GM21786 (cell line): ENCODE measurements around the gene IGF1R.

Experiments used
- ATAC-seq: cut with Tn5 transposase; IDR thresholded peaks from one replicate; pipeline ENCODE4 v1.9.1; 2021; ENCODE audit not compliant: unreplicated experiment

Gene IGF1R

DNA sequence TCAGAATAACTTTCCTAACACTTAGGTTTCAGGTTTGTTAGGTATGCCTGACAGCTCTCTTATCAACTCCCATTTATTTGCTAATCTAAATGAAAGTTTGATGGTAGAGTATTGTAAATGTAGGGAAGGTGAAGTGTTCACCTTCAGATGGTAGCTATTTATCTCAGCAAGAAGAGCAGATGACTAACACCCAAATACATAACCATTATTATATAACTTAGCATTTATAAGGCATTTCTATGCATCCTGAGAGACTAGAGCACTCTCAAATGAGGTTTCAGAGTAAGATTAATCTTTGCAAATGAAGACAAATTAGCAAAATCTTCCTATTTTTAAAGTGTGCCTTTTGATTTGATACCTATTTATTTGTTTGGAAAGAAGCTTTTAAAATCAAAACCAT is 143.8 kb downstream of the IGF1R start:
- ATAC-seq, result no peak

DNA sequence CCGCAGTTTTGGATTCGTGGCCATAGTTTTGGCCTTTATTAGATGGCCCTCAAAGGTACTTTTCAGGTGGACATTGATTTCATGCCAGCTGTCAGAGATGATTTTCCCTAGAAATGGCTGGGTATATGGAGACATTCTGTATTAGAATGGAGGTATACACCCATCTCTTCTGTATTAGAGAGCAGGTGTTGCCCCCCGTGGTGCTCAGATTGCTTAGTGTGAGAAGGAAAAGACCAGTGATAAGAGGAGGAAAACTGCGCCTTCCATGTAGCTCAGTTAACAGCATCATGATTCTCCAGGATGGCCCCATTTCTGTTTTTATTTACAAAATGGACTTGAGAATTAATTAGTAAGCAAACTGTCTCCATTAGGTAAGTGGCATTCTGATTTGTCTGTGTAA is 145.9 kb downstream of the IGF1R start:
- no peak for ATAC-seq

DNA sequence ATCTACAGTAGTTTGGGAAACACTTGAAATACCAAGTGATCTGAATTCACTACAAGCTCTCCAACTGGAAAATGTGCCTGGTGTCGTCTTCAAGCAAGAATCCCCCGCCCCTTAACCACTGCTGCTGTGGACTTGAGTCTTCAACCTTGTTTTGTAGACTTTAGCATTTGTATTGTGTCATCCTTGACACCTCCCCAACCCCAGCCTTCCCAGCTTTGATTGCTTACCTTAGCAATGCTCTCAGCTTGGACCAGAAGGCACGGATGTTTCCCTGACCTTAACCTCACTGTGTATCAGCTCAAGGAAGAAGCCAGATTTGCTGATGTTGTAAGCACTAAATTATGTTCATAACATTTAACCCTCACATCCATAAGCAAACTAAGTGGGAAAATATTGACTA is 146.4 kb downstream of the IGF1R start:
- no peak for ATAC-seq

DNA sequence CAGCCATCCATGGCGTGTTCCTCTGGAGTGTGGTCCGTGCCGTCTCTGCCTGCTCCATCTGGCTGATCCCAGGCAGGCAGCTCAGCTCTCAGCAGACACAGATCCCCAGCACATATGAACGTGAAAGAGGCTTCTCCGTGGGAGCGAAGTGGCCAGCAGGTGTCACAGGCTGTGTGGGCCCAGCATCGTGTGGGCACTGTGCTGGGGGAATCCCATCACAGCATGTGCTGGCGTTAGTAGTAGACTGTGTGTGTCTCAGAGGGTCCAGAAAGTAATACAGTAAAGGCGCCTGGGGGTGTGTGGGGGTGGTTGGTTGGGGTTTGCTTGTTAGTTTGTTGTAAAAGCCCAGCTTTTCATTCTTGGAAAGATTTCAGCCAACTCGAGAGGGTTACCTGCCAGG is 147.6 kb downstream of the IGF1R start:
- ATAC-seq, result no peak

DNA sequence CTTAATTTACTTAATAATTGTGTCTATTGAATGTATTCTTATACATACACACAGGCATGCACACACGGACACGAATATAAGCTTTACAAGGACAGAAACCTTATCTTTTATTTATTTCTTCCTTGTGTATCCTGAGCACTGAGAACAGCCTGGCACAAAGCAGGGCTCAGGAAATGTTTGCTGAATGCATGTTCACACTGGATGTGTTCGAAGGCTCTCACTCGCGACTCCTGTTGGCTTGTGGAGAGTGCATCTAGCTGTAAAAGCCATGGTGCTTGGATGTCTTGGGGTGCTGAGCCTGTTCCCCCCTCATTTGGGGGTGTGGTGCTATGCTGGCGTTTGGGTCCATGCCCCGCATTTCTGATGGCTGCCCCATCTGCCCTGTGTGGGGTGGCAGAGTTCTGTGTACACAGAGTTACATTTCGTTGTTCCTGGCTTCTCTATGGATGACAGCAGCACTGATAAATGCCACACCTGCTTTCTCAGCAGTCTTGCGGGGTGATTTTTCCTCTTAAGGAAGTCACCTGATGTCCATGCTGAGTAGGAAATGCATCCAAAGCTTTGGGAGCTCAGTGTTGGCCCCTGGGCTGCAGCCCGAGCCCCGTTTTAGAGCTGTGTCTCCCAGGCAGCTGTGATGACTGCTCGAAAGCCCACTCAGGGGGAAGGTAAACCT is 148.5 kb downstream of the IGF1R start:
- no peak for ATAC-seq

DNA sequence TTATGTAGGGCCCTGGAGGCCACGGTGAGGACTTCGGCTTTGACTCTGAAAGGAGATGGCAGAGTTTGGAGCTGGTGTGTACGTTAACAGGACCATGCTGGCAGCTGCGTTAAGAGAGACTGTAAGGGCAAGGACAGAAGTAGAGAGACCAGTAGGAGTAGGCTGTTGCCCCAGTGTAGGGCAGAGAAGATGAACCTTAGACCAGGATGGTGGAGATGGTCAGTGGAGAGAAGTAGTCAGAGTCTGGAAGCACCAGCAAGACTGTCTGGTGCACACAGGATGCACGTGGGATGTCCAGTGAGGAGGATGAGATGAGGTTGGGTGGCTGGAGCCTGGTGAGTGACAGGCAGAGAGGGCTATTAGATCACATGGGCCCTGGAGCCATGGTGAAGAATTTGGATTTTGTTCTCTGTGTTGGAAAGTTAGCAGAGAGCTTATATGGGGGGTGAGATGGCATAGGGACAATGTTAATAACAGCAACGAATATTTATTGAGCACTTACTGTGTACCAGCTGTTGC is 150.1 kb downstream of the IGF1R start:
- no peak for ATAC-seq

DNA sequence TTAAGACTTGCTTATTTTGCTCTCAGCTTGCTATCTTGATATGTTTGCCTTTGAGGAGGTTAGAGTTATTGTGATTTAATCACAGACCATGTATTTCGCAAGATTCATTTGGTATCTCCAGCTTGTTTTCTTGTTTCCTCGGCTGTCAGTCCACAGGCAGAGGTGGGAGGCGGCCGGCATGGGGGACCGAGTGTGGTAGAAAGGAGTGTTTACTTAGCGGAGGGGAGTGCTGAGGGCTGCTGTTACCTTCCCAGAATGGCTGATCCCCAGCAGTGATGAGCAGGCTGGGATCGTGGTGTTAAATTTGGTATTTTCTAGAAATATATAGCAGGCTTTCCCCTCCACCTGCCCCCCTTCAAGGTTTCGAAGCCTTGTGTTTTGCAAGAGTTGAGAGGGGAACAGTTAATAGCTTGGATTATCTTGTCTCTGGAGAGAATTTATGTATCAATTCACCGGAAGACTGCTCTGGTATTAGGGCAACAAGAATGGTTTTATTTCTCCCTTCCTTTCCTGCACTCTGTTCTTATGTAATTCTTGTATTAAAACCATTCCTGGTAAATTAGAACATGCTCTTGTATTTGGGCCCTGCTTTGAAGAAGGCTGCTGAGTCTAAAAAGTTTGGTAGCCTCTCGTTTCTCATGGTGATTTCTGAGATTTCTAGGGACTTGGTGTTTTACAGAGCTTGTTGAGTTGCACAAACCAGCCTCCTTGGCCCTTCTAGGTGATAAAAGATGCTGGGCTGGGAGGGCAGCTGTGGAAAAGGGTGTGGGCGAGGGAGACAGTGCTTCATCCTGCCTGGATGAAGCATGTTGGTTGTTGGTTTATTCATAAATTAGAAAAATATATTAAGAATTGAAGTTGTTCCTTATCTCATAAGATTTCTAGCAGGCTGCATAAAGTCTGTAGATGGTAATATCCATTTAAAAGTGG is 151.4 kb downstream of the IGF1R start:
- ATAC-seq, result no peak

DNA sequence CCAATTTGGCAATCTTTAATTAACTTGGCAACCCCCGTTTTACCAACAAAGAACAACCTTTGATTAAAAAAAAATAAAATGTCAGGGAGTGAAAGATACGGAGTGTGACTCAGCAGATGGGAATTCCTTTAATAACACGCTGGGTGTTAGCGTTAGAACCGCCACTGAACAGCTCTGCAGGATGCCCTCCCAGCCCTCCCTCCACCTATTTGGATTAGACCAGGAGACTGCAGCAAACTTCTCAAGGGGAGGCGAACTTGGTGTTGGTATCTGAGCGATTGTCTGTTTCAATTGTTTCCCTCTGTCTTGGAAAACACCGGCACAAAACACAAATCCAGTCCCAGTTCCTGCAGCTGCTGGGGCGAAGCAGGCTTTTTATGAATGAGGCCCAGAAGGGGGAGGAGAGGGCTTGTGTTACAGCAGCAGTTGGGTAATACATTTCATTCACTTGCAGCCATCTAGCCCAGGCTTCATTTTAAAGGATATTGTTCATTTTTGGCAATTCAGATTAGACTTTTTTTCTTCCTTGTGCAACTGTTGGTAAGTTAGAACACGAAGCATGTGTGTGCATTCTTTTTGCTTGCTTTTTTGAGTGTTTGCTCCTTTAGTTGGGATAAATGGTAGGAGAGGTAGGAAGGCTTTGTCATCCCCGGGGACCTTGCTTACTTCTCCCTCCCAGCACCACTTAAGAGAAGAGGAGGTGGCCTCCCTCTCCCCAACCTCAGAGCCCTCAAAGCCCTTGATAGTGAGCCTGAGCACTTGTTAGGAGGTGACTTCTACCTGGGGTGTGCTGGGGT is 152.3 kb downstream of the IGF1R start:
- ATAC-seq, result no peak

DNA sequence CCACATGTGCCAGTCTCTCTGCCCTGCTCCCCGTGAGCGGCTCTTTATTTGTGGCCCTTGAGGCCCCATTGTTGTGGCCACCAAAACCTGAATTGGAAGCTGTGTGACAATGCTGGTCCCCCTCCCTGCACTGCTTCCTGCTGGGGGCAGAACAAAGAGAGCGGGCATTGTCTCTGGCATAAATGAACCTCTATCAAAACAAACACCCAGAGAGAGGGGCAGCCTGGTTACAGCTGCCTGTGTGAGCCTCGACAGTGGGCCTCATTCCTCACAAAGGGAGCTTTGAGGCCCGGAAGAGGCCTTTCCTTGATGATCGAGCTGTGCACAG is 152.9 kb downstream of the IGF1R start:
- ATAC-seq, result no peak

DNA sequence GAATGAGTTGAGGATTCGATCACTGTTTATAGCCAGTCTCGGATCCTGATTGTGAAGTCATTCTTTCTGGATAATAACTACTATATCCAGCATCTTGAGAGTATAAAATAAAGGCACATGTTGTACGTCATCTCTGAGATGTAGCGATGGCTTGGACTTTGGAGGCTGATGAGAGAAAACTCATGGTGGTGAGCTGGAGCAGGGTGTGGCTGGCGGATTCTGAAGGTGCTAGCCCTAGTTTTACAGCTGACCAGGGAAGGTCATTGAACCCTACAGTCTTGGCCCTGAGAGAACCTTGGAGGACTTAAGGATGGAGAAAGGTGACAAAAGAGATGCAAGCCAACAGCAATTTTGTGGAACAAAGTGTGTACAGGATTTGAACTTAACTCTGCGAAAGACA is 153.8 kb downstream of the IGF1R start:
- ATAC-seq, result no peak

DNA sequence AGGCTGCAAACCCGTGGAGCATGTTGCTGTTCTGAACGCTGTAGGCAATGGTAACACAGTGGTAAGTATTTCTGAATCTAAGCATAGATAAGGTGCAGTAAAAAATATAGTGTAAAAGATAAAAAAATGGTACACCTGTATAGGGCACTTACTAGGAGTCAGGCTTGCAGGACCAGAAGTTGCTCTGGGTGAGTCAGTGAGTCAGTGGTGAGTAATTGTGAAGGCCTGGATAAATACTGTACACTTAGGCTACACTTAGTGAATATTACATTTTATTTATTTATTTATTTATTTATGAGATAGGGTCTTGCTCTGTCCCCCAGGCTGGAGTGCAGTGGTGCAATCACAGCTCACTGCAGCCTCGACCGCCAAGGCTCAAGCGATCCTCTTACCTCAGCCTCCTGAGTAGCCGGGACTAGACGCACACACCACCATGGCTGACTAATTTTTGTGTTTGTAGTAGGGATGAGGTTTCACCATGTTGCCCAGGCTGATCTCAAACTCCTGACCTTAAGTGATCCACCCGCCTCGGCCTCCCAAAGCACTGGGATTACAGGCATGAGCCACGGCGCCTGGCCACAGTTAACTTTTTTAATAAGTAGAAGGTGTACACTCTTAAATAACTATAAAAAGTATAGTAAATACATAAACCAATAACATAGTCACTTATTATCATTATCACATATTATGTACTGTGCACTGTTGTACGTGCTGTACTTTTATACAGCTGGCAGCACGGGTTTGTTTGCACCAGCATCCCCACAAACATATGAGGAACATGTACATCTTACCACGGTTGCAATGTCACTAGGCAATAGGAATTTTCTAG is 155.1 kb downstream of the IGF1R start:
- no peak for ATAC-seq

DNA sequence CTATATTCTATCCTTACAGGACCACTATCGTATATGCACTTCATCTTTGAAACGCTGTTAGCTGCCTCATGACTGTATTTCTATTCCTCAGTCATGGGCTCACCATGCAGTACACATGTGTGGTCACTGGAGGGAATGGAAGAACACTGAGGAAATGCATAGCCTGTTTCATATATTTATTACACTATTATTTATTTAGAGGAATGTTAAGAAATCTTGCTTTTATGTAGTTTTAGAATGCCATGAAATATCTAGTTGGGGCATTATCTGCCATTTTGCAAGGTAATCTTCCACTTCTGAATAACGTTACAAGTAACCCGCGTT is 155.7 kb downstream of the IGF1R start:
- no peak for ATAC-seq

DNA sequence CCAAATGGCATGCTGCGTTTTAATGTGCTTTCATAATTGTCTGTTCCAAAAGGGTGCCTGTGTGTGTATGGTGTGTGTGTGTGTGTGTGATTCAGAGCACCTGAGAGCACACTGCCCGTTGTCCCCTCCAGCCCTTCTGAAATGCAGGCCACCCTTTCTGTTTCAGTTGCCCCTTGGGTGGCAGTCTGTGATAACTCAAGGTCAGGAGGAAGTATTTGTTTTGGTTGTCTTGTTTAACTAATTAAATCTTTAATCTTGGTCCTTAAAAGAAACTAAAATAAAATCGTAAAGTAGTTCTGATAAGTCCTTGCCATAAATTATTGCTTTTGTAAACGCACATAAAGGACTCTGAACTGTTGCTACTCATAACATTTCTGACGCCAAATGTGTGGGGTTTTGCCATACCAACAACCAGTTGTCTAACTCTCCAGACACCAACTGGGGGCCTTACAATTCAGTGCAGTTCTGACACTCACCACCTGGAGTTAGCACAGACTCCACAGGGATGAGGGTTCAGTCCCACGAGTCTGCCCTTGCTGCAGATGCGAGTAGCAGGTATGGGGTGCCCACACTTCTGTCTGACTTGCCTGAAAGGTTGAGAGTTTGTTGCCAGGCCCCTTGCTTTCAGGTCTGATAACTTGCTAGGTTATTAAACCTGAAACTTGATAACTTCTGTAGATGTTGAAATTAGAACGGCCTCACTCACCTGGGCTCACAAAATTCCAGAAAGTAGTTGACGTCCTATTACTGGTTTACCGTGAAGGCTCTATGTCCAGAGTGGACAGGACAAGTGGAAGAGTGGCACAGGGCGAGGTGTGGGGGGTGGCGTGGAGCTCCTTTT is 157.3 kb downstream of the IGF1R start:
- no peak for ATAC-seq

DNA sequence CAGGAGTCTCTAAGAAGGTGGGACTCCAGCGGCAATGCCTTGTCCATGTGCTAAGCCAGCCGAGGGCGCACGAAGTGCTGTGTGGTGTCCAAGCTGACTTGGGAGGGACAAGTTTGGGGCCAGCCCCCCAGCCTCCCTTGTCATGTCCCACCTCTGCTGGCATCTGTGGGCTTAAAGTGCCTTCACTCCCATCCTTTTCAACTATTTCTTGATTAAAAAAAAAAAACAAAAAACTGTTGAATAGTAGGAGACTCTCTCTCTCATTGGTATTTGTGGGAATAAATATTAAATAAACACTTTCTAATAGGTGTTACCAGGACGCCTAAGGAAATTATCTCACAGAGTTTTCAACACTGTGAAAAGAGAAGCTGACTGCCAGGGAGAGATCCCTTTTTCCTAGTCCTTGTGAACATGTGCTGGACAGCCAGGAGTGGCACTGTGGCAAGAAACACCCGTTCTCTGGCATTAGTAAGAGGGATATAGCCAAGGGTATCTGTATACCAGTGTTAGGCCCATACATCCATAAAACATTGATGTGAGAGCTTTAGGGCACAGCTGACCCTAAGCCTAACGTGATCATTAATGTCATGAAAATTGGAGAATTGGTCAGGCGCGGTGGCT is 158.0 kb downstream of the IGF1R start:
- ATAC-seq, result no peak

DNA sequence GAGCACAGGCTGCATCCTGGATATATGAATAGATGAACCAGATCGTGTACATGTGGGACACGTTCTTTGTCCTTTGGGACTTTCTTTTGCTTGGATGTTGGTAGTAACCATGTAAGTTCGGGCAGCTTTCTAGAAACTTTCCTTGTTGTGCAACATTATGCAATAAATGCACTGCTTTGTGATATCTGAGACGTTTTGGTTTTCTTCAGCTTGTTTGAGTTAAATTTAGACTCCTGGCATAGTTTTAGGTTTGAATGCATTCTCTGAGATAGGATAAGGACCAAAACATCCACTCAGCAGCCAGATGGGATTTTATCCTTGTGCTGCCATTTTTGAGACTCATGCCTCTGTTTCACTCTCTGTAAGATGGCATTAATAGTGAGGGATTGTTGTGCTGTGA is 158.9 kb downstream of the IGF1R start:
- ATAC-seq, result no peak

DNA sequence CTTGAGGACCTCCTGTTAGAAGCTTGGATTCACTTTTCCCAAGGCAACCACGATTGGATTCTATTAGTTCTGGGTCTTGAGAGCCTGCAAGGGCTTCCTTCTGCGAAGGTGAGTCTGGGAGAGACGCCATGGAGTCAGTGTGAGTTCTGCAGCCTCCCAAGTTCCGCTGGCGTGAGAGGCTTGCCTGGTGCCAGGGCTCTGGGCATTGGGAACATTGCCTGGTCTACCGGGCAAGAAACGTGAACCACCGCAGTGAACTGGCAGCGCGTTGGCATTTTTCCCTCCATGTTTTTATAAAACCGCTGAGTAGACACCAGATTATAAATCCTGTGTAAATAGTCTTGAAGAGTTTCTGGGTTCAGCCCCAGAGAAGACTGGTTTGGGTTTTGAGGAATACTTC is 160.9 kb downstream of the IGF1R start:
- no peak for ATAC-seq

DNA sequence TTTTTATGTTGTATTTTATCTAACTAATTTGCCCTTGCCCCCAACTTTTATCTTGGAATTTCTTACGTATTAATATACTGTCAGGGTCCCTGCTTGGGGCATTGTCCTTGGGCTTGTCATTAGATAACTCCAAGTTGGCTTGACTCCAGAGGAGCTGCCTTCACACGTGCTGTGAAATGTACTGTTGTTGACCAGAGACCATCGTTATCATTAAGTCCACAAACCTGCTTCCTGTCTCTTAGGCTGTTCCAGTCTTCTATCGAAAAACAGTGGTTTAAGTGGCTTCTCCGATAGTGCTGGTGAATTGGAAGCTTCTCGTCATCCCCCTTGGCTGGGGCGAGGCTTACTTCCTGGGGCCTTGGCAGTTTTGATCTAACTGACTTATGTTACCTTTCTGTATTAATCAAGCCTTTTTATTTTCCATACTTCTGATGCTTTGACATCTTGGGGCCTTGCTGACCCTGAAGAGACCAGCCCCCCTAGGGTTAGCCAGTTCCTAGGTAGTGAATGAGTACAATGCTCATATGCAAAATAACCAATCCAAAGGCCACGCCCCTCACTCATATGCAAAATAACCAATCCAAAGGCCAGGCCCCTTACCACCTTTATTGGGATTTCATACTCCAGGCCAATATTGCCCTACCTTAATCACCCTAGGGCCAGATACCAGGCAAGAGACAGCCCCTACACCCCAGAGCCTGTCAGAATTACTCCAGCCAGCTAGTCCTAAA is 164.5 kb downstream of the IGF1R start:
- no peak for ATAC-seq

DNA sequence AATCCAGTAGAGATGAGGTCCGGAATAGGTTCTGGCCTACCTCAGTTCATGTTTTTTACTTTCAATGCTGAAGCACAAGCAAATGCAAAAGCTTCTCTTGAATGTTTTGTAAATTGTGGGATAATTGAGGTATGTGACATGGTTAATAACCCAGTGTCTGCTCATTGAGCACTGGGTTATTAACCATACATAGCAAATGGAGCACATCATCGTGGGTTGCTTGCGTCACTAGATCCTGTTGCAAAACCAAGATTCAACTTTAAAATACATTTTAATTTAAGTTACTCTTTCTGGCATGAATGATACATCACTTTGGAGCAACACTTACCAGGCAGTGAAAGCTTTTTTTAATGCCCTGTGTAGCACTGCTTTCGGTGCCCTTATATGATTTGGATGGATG is 165.6 kb downstream of the IGF1R start:
- ATAC-seq, result no peak

DNA sequence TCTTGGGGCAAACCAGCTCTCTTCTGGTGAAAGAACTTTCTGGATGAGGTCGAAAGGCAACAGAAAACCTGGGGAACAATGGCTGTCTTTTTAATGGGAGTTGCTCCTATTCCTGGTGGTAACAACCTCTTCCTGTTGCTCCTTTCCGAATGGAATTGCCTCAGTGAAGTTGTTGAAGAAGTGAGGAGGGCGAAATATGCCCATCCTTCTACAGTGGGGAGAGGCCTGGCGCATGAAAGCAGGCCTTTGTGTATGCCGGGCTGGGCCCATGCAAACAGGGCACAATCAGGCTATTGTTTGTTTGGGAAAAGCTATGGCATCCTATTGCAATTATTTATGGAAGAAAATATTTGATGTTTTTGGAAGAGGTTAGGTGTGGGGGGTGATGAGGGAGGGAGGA is 166.9 kb downstream of the IGF1R start:
- ATAC-seq, result no peak
